Chondrocyte (in vitro differentiated cells): Measurements from ENCODE around the gene RMND5B. TPM values are rescaled to one million over a fixed set of nuclear protein-coding genes. Genes with fewer than 3 reads are reported as not detected.
"Not testable (repeated sequence)": the region's sequence is repeated elsewhere in the genome, so short reads cannot be mapped to it uniquely, and the experiment has no call there.

ENCODE experiments used
- DNase-seq: peaks from one replicate; pipeline ENCODE4 v3.0.0; 2021; ENCODE audit warnings: mixed read lengths, low spot score
- H3K27ac Mint-ChIP-seq: one replicate; pipeline ENCODE4 v1.8.0; 2021; ENCODE audit warnings: mild to moderate bottlenecking, moderate library complexity, mixed read lengths; ENCODE audit not compliant: unreplicated experiment
- H3K27me3 Mint-ChIP-seq: 2 replicates; pipeline ENCODE4 v1.8.0; 2021; ENCODE audit warnings: low read depth, mixed read lengths
- H3K36me3 Mint-ChIP-seq: 2 replicates; pipeline ENCODE4 v1.8.0; 2021; ENCODE audit warnings: low read depth, mixed read lengths
- H3K4me1 Mint-ChIP-seq: 2 replicates; pipeline ENCODE4 v1.8.0; 2021; ENCODE audit warnings: low read depth, mild to moderate bottlenecking, mixed read lengths
- H3K4me3 Mint-ChIP-seq: one replicate; pipeline ENCODE4 v1.8.0; 2021; ENCODE audit warnings: mild to moderate bottlenecking, moderate library complexity, mixed read lengths; ENCODE audit not compliant: unreplicated experiment
- H3K9me3 Mint-ChIP-seq: 2 replicates; pipeline ENCODE4 v1.8.0; 2021; ENCODE audit warnings: low read depth, mixed read lengths
- total RNA-seq: library from RNA; stranded (reverse); gene quantifications from 3 replicates; pipeline ENCODE4 v1.2.1, GENCODE V29; 2021
- TF ChIP-seq, protein P1 (sequence below): fragments of 200-600 bp; sonication (generic); IDR thresholded peaks from 2 replicates; pipeline ENCODE4 v1.5.0; 2021; ENCODE audit warnings: antibody characterized with exemption, mild to moderate bottlenecking, moderate library complexity

Gene RMND5B
- total RNA-seq, 1 donor from 2014 or later: 26.8 TPM

DNA sequence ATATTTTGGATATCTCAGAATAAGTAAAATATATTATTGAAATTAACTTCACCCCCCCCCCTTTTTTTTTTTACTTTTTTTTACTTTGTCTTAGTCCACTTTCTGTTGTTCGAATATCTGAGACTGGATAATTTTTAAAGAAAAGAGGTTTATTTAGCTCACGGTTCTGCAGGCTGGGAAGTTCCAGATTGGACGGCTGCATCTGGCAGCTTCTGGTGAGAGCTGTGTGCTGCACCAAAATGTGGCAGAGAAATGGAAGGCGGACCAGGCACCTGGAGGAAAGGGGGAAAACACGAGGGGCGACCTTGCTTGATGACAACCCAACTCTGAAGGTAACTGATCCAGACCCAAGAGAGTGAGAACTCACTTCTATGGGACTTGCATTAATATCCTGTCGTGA is 62.0 kb downstream of the RMND5B start:
- Mint-ChIP-seq H3K4me1 (peaks cover 5% of the 10 kb centered on the region), H3K36me3 (no peaks in the 10 kb centered on the region), H3K27ac (no peak overlapping the region), H3K27me3 (peaks cover 6% of the 10 kb centered on the region), H3K4me3 (no peak overlapping the region), H3K9me3 (peaks cover 3% of the 10 kb centered on the region)
- TF ChIP-seq, protein P1, sequence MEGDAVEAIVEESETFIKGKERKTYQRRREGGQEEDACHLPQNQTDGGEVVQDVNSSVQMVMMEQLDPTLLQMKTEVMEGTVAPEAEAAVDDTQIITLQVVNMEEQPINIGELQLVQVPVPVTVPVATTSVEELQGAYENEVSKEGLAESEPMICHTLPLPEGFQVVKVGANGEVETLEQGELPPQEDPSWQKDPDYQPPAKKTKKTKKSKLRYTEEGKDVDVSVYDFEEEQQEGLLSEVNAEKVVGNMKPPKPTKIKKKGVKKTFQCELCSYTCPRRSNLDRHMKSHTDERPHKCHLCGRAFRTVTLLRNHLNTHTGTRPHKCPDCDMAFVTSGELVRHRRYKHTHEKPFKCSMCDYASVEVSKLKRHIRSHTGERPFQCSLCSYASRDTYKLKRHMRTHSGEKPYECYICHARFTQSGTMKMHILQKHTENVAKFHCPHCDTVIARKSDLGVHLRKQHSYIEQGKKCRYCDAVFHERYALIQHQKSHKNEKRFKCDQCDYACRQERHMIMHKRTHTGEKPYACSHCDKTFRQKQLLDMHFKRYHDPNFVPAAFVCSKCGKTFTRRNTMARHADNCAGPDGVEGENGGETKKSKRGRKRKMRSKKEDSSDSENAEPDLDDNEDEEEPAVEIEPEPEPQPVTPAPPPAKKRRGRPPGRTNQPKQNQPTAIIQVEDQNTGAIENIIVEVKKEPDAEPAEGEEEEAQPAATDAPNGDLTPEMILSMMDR: no peak
- no peak for DNase-seq

DNA sequence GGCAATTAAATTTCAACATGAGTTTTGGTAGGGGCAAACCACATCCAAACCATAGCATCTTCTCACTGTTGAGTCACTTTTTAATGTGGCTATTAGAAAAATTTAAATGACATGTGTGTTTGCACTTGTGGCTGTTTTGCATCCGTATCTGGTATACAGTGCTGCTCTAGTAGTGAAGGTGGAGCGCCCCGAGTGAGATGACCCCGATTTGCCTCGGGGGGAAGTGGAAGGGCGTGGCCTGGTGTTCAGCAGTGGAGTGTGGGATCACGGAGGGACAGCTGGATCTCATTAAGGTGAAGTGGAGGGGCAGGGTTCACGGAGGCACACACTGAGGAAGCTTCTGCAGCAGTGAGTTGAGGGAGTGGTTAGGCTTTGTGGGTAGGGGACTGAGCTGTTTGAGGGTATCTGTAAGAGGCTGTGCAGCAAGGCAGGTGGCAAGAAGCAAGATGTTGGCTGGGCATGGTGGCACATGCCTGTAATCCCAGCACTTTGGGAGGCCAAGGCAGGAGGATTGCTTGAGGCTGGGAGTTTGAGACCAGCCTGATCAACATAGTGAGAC is 62.5 kb downstream of the RMND5B start:
- Mint-ChIP-seq H3K4me1 (peaks cover 5% of the 10 kb centered on the region), H3K27ac (no peak overlapping the region), H3K36me3 (no peaks in the 10 kb centered on the region), H3K4me3 (no peak overlapping the region), H3K27me3 (peaks cover 6% of the 10 kb centered on the region), H3K9me3 (peaks cover 3% of the 10 kb centered on the region)
- DNase-seq: no peak
- TF ChIP-seq, protein P1: no peak

DNA sequence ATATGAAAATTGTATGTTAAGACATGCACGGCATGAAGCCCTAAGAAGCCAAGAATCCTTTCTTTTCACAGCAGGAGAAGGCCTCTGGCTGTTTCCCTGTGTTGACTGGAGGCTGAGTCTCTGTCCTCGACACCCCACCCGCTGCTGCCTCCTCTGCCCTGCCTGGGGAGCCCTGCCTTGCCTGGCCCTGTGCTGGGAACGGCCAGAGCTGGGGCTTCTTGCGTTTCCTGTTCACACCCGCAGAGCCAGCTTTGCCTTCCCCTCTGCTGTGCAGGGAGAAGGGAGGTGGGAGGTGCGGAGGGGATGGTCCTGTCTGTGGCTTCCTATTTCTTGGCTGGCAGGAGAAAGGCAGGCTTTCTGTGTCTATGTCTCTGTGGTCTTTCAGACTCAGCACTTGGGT is 63.2 kb downstream of the RMND5B start:
- no peak for DNase-seq
- TF ChIP-seq, protein P1: no peak
- no peaks in the 10 kb centered on the region for H3K36me3 Mint-ChIP-seq
- H3K27me3 Mint-ChIP-seq: peaks cover 6% of the 10 kb centered on the region
- H3K4me3 Mint-ChIP-seq: no peak overlapping the region
- H3K9me3 Mint-ChIP-seq: peaks cover 3% of the 10 kb centered on the region
- no peak overlapping the region for H3K27ac Mint-ChIP-seq
- peaks cover 5% of the 10 kb centered on the region for H3K4me1 Mint-ChIP-seq

DNA sequence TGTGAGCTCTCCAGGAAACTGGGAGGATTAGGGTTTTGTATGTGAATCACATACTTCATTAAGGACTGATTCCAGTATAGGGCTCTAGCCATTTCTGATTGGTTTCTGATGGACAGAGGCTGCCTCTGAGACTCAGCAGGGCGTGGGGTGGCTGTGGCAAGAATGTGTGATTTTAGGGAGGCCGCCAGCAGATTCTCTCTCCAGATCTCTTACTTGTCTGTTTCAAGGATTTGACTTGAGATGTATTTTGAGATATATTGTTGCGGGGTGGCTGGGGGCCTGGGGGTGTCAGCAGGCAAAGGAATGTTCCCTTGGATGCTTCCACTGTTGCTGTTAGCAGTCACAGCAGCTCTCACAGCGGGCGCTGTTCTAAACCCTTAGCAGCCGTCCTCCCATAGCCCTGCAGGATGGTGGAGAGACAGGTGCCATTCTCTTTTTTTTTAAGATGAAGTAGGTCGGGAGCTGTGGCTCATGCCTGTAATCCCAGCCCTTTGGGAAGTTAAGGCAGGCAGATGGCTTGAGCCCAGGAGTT is 65.5 kb downstream of the RMND5B start:
- Mint-ChIP-seq H3K27me3 (peaks cover 4% of the 10 kb centered on the region), H3K9me3 (peaks cover 3% of the 10 kb centered on the region), H3K4me3 (no peak overlapping the region), H3K4me1 (peaks cover 5% of the 10 kb centered on the region), H3K36me3 (no peaks in the 10 kb centered on the region), H3K27ac (no peak overlapping the region)
- TF ChIP-seq, protein P1: no peak
- no peak for DNase-seq

DNA sequence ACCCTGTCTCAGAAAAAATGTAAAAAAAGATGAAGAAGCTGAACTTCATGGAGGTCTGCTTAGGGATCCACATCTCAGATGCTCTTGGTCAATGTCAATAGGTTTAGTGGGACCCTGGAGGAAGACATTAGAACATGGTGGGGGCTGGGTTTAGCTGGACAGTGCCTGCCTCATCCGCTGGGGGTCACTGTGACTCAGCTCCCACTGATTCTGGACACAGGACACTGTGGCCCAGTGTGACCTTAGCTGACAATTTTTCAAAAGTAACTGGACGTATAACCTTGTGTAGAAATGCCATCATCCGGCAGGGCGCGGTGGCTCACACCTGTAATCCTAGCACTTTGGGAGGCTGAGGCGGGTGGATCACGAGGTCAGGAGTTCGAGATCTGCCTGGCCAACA is 66.2 kb downstream of the RMND5B start:
- H3K27ac Mint-ChIP-seq: no peak overlapping the region
- H3K9me3 Mint-ChIP-seq: peaks cover 3% of the 10 kb centered on the region
- peaks cover 4% of the 10 kb centered on the region for H3K27me3 Mint-ChIP-seq
- DNase-seq: no peak
- TF ChIP-seq, protein P1: peak; percentile 57
- no peaks in the 10 kb centered on the region for H3K36me3 Mint-ChIP-seq
- H3K4me1 Mint-ChIP-seq: peaks cover 5% of the 10 kb centered on the region
- no peak overlapping the region for H3K4me3 Mint-ChIP-seq

DNA sequence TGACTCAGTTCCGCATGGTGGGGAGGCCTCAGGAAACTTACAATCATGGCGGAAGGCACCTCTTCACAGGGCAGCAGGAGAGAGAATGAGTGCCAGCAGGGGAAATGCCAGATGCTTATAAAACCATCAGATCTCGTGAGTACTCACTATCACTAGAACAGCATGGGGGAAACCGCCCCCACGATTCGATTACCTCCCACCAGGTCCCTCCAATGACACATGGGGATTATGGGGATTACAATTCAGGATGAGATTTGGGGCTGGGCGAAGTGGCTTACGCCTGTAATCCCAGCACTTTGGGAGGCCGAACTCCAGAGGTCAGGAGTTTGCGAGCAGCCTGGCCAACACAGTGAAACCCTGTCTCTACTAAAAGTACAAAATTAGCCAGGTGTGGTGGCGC is 67.3 kb downstream of the RMND5B start:
- H3K9me3 Mint-ChIP-seq, DNase-seq, H3K4me1 Mint-ChIP-seq, H3K27me3 Mint-ChIP-seq, H3K27ac Mint-ChIP-seq, H3K36me3 Mint-ChIP-seq, H3K4me3 Mint-ChIP-seq: not testable (repeated sequence)
